ENCODE measurements around the gene ARHGAP28.

Gene ARHGAP28

GRCh38 chr18:6730416-6731221, 1.1 kb downstream of the ARHGAP28 start:
- TF ChIP-seq CTCF (IDR thresholded peaks at IDR 0.05; ENCODE audit: low read depth, low read length) = no peak
- Histone ChIP-seq H3K36me3 (no peaks in the 10 kb centered on the region), H3K27me3 (ENCODE audit: insufficient read depth, low read depth, severe bottlenecking) (no peaks in the 10 kb centered on the region), H3K4me3 (ENCODE audit: low read depth, low read length) (peak overlapping the region; percentile 77), H3K27ac (no peak overlapping the region; the same call in 1 of the 2 replicates), H3K9me3 (ENCODE audit: severe bottlenecking) (no peaks in the 10 kb centered on the region)
- DNase-seq = no peak

GRCh38 chr18:6731222-6731596, 1.7 kb downstream of the ARHGAP28 start:
- Histone ChIP-seq H3K4me3 (ENCODE audit: low read depth, low read length) (no peak overlapping the region), H3K9me3 (ENCODE audit: severe bottlenecking) (no peaks in the 10 kb centered on the region), H3K27me3 (ENCODE audit: insufficient read depth, low read depth, severe bottlenecking) (no peaks in the 10 kb centered on the region), H3K36me3 (no peaks in the 10 kb centered on the region), H3K27ac (no peak overlapping the region)
- TF ChIP-seq CTCF (IDR thresholded peaks at IDR 0.05; ENCODE audit: low read depth, low read length) = no peak
- DNase-seq = no peak

GRCh38 chr18:6732952-6733351, 3.4 kb downstream of the ARHGAP28 start:
- no peaks in the 10 kb centered on the region for H3K27me3 ChIP-seq (ENCODE audit: insufficient read depth, low read depth, severe bottlenecking)
- no peak overlapping the region for H3K27ac ChIP-seq
- H3K36me3 ChIP-seq = no peaks in the 10 kb centered on the region
- H3K4me3 ChIP-seq (ENCODE audit: low read depth, low read length) = no peak overlapping the region
- no peak for DNase-seq
- TF ChIP-seq CTCF (IDR thresholded peaks at IDR 0.05; ENCODE audit: low read depth, low read length) = no peak
- no peaks in the 10 kb centered on the region for H3K9me3 ChIP-seq (ENCODE audit: severe bottlenecking)

- Histone ChIP-seq H3K27ac (no peak overlapping the region), H3K36me3 (no peaks in the 10 kb centered on the region), H3K27me3 (ENCODE audit: insufficient read depth, low read depth, severe bottlenecking) (no peaks in the 10 kb centered on the region), H3K9me3 (ENCODE audit: severe bottlenecking) (no peaks in the 10 kb centered on the region), H3K4me3 (ENCODE audit: low read depth, low read length) (no peak overlapping the region)
- DNase-seq = no peak
- TF ChIP-seq CTCF (IDR thresholded peaks at IDR 0.05; ENCODE audit: low read depth, low read length) = no peak
These were observed 4.2 kb downstream of the ARHGAP28 start for GRCh38 chr18:6733758-6734157.

GRCh38 chr18:6734726-6735430, 5.4 kb downstream of the ARHGAP28 start:
- TF ChIP-seq CTCF (IDR thresholded peaks at IDR 0.05; ENCODE audit: low read depth, low read length) = no peak
- DNase-seq = no peak
- Histone ChIP-seq H3K9me3 (ENCODE audit: severe bottlenecking) (no peaks in the 10 kb centered on the region), H3K36me3 (no peaks in the 10 kb centered on the region), H3K27me3 (ENCODE audit: insufficient read depth, low read depth, severe bottlenecking) (no peaks in the 10 kb centered on the region), H3K4me3 (ENCODE audit: low read depth, low read length) (no peak overlapping the region), H3K27ac (no peak overlapping the region)

Data from WERI-Rb-1 (cell line).